Psoas muscle (tissue), 8 donors: ENCODE results near the gene RYR2. TPM values are rescaled to one million over a fixed set of nuclear protein-coding genes. Genes with fewer than 3 reads are reported as not detected.

Experiments used
- ATAC-seq, 4 donors: fragments of 200-7000 bp; cut with Tn5 transposase; one replicate each; pipeline ENCODE4 v1.9.1; 2020; ENCODE audit warnings: moderate library complexity in 3 of 4, mild to moderate bottlenecking in 2 of 4
- DNase-seq, 2 donors: peaks; one replicate each; pipeline ENCODE4 v3.0.0-alpha.2; 2020
- H3K27ac ChIP-seq: fragments of 200-600 bp; one replicate; pipeline ENCODE4 v1.8.0; 2022
- H3K27me3 ChIP-seq, 3 donors: fragments of 200-600 bp in 1 of 3; one replicate each; pipeline versions ENCODE4 v1.6.1 to v1.8.0; 2013 to 2022; ENCODE audit warnings: low read length in 2 of 3, mild to moderate bottlenecking in 2 of 3, moderate library complexity in 1 of 3; ENCODE audit not compliant: insufficient read depth in 3 of 3
- H3K36me3 ChIP-seq, 2 donors: fragments of 200-600 bp in 1 of 2; one replicate each; pipeline versions ENCODE4 v1.6.1 to v1.8.0; 2013 to 2022; ENCODE audit warnings: low read depth in 1 of 2, mild to moderate bottlenecking in 1 of 2, moderate library complexity in 1 of 2; ENCODE audit not compliant: insufficient read depth in 1 of 2
- H3K4me1 ChIP-seq: fragments of 200-600 bp; one replicate; pipeline ENCODE4 v1.8.0; 2022
- H3K4me3 ChIP-seq: fragments of 200-600 bp; one replicate; pipeline ENCODE4 v1.8.0; 2022; ENCODE audit warnings: mild to moderate bottlenecking
- H3K9me3 ChIP-seq: fragments of 200-600 bp; one replicate; pipeline ENCODE4 v1.8.0; 2022
- CTCF ChIP-seq: fragments of 200-600 bp; IDR thresholded peaks from one replicate; pipeline ENCODE4 v1.8.0; 2022; ENCODE audit warnings: antibody characterized with exemption
- WGBS, 3 donors: extraction: QIAGEN DNeasy Blood & Tissue Kit; methylation state at CpG; one replicate each; pipeline versions ENCODE4 v1.1.6 to v1.1.7; 2013; 5-methylcytosine and 5-hydroxymethylcytosine counted together
- intact Hi-C, 2 donors: fragments of 100-400 bp; cut with DNase I; formaldehyde crosslinking; loops; one replicate each; pipeline versions ENCODE4 v1.11.0 to v1.14.2; 2022
- polyA plus RNA-seq, 3 donors: library from polyadenylated mRNA; stranded (reverse); fragments of 200-250 nt; gene quantifications; one replicate each; pipeline ENCODE4 v1.2.3, GENCODE V29; 2013
- total RNA-seq, 4 donors: library from RNA; stranded (reverse); fragmentation: NEBNext Ultra II Directional in 2 of 4; extraction: Animal tissue kit (Norgen Biotek cat#: 25700) in 2 of 4; gene quantifications; one replicate each; pipeline versions ENCODE4 v1.2.1 to v1.2.4, GENCODE V29; 2021 to 2023
- donor health status: healthy with polysubstance abuse.
- donor health status: DM: no; HTN: no; CAD: no; lungs with moderate emphysema.
- donor health status: Bipolar disorder and iron deficiency.
- donor health status: healthy.
- donor health status: DM: yes; HTN: yes; CAD: no.
- donor health status: DM: no; HTN: no; CAD: no.
- donor health status: DM: no; HTN: no; CAD: no.
- donor health status: DM: yes; HTN: yes; CAD: no.

The RYR2 gene
- total and polyA plus RNA-seq, 7 donors: 0.06 to 0.48 (median 0.25) TPM

GRCh38 chr1:237104096-237104495, 62.1 kb downstream of the RYR2 start:
- Histone ChIP-seq H3K4me1 (no peaks in the 10 kb centered on the region), H3K36me3 (no peaks in the 10 kb centered on the region)

DNA sequence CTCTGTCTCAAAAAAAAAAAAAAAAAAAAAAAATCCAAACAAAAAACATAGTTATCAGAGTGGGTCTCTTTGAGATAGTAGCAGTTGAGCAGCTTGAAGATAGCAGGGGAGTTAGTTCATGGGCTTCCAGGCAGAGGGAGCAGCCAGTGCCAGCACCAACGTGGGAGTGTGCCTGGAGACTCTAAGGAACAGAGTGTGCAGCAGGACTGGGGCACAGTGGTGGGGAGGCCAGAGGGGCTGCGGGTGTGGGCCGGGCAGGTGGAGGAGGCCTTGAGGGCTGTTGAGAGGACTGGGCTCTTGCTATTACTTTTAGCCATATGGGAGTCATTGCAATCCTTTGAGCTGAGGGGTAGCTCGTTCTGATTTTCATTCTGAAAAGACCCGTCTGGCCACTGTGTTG, 63.8 kb downstream of the RYR2 start:
- intact Hi-C loops: no loop called here
- WGBS, 3 donors: 60 to 70% (median 68%) methylated on average over 5 of the region's 5 CpGs
- H3K27ac ChIP-seq: no peak overlapping the region
- no peak for ATAC-seq
- no peak for TF ChIP-seq CTCF
- DNase-seq: no peak
- H3K36me3 ChIP-seq: no peaks in the 10 kb centered on the region
- no peaks in the 10 kb centered on the region for H3K27me3 ChIP-seq
- no peak overlapping the region for H3K4me3 ChIP-seq
- H3K9me3 ChIP-seq: no peaks in the 10 kb centered on the region
- no peaks in the 10 kb centered on the region for H3K4me1 ChIP-seq

More at GRCh38 chr1:237104096-237104495, 62.1 kb downstream of the RYR2 start:
- 72 to 77% (median 72%) methylated on average over 9 of the region's 9 CpGs for WGBS, 3 donors
- ATAC-seq (no peak), DNase-seq (no peak)
- intact Hi-C loops: no loop called here
- no peak overlapping the region for H3K4me3 ChIP-seq
- no peaks in the 10 kb centered on the region for H3K9me3 ChIP-seq
- no peak for TF ChIP-seq CTCF
- no peak overlapping the region for H3K27ac ChIP-seq
- H3K27me3 ChIP-seq: no peaks in the 10 kb centered on the region

- no peak for TF ChIP-seq CTCF
- Histone ChIP-seq H3K27ac (no peak overlapping the region), H3K36me3 (no peaks in the 10 kb centered on the region), H3K4me3 (no peak overlapping the region), H3K4me1 (no peaks in the 10 kb centered on the region), H3K9me3 (no peaks in the 10 kb centered on the region), H3K27me3 (no peaks in the 10 kb centered on the region)
- no peak for DNase-seq
- intact Hi-C loops: no loop called here
- no peak for ATAC-seq
- WGBS, 3 donors: 44 to 55% (median 46%) methylated on average over 8 of the region's 8 CpGs
These were observed 66.5 kb downstream of the RYR2 start for GRCh38 chr1:237108297-237109040.

- intact Hi-C loops: no loop called here
- DNase-seq (no peak), ATAC-seq (no peak)
- Histone ChIP-seq H3K36me3 (no peaks in the 10 kb centered on the region), H3K27me3 (no peaks in the 10 kb centered on the region), H3K27ac (no peak overlapping the region), H3K4me1 (no peaks in the 10 kb centered on the region), H3K4me3 (no peak overlapping the region), H3K9me3 (no peaks in the 10 kb centered on the region)
- WGBS, 3 donors: 49 to 95% (median 70%) methylated on average over 2 of the region's 2 CpGs
- TF ChIP-seq CTCF: no peak
These were observed 69.8 kb downstream of the RYR2 start for GRCh38 chr1:237111807-237112206.

DNA sequence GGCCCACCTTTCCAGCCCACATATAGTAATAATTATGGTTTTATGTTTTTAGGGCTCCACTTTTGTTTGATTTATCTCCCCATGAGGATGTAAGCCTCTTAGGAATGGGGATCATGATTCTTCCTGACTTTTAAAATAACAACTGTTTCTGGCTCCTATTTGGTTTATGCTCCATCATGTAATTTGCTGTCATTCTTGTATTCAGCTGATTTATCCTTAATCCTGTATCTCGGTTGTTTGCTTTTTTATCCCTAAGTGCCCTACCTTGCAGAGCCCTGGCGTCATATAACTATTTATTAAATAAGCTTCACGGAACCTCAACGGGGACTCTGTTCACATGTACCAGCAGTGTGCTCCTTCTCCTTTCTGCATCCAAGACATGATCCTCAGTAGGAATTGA, 70.7 kb downstream of the RYR2 start:
- 61 to 68% (median 65%) methylated on average over 4 of the region's 4 CpGs for WGBS, 3 donors
- H3K4me1 ChIP-seq: no peaks in the 10 kb centered on the region
- no peak overlapping the region for H3K27ac ChIP-seq

More for the DNA sequence above, 70.7 kb downstream of the RYR2 start:
- H3K9me3 ChIP-seq: no peaks in the 10 kb centered on the region
- no peak overlapping the region for H3K4me3 ChIP-seq
- DNase-seq: no peak
- H3K36me3 ChIP-seq: no peaks in the 10 kb centered on the region
- intact Hi-C loops: no loop called here
- H3K27me3 ChIP-seq: no peaks in the 10 kb centered on the region
- no peak for ATAC-seq
- TF ChIP-seq CTCF: no peak
